AG08395 (cell line): ENCODE results near the gene FOLR2.
A peak's percentile ranks its signal among the peaks of the same experiment; 100 is the strongest.

ENCODE experiments used
- DNase-seq: peaks from one replicate; pipeline ENCODE4 v3.0.0; 2012; ENCODE audit warnings: mixed read lengths, low spot score

Gene FOLR2

DNA sequence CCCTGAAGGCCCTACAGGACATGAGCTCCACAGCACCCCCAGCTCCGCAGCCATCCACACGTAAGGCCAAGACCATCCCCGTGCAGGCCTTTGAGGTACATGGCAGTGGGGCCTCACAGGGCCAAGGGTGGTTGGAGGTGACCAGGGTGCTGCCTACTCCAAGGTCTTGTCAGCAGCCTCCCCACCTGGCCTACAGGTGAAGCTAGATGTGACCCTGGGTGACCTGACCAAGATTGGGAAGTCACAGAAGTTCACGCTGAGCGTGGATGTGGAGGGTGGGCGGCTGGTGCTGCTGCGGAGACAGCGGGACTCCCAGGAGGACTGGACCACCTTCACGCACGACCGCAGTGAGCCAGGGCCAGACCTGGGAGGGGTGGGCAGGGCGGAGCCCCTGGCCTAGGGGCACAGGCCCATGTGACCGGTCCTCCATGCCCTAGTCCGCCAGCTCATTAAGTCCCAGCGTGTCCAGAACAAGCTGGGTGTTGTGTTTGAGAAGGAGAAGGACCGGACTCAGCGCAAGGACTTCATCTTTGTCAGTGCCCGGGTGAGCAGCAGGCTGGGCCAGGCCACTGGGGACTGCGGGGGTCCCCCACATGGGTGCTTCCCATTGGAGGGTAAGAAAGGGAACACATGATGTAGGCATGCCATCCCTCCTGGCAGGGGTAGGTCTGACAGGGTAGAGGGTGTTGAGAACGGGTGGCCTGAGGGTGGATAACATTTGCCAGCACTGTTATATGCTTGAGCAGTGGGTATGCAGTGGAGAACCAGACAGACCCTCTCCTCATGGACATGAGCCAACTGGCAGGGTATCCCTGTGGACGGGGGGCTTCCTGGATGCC lies 13.6 kb downstream of the FOLR2 start:
- DNase-seq, result no peak

- no peak for DNase-seq
These were observed 14.3 kb downstream of the FOLR2 start for GRCh38 chr11:72230764-72231365.

DNA sequence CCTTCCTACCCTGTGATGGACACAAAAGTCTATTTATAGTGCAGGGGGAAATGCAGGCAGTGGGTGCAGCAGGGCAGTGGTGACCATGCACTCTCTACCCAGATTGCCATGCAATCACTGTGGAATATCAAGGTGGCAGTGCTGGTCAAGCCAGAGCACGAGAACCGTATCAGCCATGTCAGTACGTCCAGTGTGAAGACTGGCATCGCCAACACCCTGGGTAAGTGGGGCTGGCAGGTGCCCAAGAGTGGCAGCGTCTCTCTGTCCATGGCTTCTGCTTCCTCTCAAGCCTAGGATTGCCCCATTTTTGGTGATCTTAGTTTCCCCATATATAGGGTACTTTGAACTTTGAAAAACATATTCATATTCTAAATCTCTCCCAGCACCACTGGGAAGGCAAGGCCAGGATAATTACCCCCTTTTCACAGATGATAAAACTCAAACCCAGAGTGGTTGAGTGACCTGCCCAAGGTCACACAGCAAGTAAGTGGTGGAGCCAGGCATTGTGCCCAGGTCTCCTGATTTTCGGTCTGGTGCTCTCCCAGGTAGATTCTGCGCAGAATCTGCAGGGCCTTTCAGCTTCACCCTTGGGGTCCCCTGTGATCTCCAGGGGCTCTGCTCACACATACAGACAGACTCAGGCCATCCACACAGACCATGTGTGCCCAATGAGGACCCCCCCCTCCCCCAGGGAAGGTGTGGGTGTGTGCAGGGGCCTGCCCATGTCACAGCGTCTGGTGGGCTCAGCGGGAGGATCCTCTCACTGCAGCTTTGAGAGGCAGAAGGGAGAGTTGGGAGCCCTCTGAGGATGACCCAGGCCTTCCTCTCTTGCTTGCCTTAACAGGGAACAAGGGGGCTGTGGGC lies 15.0 kb downstream of the FOLR2 start:
- no peak for DNase-seq

DNA sequence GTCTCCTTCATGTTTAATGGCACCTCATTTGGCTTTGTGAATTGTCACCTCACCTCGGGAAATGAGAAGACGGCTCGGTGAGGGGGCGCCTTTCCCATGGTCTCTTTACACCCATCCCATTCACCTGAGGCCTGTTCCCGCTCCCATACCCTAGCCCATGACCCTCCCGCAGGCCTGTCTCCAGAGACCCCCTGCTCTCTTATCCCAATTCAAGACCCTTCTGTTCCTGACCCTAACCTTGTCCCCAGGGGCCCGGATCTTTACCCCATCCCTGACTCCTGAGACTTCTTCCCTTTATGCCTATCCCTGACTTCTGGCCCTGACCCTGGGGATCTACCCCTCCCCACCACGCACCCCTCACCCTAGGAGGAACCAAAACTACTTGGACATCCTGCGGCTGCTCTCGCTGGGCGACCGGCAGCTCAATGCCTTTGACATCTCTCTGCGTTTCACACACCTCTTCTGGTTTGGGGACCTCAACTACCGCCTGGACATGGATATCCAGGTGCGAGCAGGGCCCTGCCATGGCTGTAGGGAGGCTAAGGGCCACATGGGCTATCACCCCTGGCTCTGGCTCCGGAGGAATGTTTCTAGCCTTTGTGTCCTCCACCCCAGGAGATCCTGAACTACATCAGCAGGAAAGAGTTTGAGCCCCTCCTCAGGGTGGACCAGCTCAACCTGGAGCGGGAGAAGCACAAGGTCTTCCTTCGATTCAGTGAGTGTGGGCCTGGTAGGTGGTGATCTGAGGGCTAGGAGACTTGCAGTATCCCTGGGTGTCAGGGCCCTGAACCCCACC lies 15.9 kb downstream of the FOLR2 start:
- DNase-seq, result no peak

- DNase-seq, result no peak
These were observed 16.6 kb downstream of the FOLR2 start for GRCh38 chr11:72233056-72233772.

- DNase-seq, result no peak
These were observed 17.3 kb downstream of the FOLR2 start for GRCh38 chr11:72233773-72234513.

GRCh38 chr11:72234514-72234830 lies 17.9 kb downstream of the FOLR2 start:
- DNase-seq, result no peak

DNA sequence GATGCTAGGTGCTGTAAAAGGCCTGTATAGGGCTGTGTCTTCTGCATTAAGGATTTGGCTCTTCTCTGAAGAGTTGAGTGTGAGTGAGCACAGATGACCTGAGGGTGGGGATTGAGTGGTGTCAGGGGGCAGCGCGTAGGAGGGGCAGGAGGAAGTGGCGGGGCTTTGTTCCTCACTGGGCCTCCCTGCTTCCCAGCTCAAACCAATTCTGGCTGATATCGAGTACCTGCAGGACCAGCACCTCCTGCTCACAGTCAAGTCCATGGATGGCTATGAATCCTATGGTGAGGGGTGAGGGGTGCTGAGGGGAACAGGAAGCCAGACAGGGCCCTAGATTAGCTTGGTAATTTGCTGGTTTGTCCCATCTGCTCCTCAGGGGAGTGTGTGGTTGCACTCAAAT lies 18.3 kb downstream of the FOLR2 start:
- no peak for DNase-seq

- no peak for DNase-seq
These were observed 18.9 kb downstream of the FOLR2 start for GRCh38 chr11:72235351-72236057.

- DNase-seq, result no peak
These were observed 19.6 kb downstream of the FOLR2 start for GRCh38 chr11:72236083-72236697.

DNA sequence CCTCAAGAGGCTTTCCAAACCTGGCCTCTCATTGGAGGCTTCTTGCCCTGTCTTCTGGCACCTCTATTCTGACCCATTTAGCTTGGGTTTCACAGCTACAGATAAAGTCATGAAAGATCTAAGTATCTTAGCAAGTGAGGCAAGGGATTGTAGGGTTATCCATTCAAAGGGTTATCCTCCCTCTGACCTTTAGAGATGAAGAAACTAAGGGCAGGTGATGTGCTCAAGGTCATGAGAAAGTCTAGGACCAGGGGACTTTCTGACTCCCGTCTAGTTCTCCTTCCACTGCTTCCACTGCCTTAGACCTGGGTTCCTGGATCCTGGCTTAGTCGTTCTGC lies 20.1 kb downstream of the FOLR2 start:
- no peak for DNase-seq

DNA sequence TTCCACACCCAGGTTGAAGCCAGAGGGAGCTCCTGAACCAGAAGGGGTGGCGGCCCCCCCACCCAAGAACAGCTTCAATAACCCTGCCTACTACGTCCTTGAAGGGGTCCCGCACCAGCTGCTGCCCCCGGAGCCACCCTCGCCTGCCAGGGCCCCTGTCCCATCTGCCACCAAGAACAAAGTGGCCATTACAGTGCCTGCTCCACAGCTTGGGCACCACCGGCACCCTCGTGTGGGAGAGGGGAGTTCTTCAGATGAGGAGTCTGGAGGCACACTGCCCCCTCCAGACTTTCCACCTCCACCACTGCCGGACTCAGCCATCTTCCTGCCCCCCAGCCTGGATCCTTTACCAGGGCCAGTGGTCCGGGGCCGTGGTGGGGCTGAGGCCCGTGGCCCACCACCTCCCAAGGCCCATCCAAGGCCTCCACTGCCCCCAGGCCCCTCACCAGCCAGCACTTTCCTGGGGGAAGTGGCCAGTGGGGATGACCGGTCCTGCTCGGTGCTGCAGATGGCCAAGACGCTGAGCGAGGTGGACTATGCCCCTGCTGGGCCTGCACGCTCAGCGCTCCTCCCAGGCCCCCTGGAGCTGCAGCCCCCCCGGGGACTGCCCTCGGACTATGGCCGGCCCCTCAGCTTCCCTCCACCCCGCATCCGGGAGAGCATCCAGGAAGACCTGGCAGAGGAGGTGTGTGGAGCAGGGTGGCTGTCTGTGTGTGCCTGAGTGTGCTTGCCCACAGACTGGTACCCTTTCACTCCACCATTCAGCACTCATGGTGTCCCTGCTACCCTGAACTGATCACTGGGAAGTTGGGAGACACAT lies 20.7 kb downstream of the FOLR2 start:
- DNase-seq, result no peak

GRCh38 chr11:72238040-72238450 lies 21.5 kb downstream of the FOLR2 start:
- peak; percentile 78 for DNase-seq

DNA sequence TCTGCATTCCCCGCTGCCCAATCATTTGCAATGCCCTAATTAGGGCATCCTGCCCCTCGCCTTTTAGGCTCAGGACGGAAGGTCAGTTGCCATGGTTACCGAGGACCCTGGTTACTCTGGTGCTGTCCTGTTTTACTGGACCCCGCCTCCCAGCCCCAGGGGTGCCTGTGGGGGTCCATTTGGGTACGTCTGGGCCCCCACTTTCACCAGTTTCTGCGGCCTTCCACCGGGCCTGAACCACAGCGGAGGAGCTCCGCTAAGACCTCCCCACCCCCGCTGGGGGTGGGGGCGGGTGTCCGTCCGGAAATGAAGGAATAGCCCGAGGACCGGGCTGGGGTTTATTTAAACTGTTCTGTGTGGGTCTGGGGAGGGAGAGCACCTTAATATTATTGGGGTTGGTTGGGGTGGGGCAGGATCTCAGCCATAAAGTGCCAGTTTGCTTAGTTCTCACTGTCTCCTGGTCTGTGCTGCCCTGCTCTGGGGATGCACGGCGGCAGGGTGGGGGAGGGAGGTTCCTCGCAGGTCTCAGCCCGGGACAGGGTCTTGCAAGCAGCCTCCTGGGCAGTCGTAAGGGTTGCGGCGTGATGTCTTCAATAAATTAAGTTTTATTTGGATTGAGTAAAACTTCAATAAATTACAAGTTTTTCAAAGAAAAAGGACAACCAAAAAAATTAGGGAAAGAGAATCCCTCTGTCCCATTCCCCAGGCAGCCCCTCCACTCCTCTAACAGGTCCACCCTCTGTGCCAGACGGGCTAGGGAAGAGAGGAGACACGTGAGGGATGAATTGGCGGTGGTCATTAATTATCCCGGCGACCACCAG lies 22.1 kb downstream of the FOLR2 start:
- no peak for DNase-seq

GRCh38 chr11:72239313-72239848 lies 22.8 kb downstream of the FOLR2 start:
- peak; percentile 75 for DNase-seq

DNA sequence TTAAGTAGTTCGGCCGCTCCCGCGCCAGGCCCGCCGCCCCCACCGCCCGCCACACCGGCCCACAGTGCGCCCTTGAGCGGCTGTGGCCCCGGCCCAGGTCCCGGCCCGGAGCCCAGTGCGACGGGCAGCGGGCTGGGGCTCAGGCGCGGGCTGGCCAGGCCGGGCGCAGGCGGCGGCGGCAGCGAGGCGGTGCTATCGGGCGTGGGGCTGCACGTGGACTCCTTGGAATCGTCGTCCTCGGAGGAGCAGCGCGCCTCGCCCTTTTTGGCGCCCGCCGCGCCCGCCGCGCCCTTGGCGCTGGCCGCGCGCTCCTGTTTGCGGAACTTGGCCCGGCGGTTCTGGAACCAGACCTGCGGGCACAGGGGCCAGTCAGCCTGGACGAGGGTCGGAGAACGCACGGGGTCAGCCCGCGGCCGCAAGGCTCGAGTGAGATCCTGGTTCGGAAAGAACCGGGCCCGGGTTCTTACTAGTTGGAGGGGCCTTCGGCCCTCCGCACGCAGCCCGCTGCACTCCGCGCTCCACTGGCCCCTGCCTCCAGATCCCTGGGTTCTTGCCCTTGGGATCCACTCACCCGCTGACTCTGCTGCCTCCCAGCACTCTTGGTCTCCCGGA lies 23.4 kb downstream of the FOLR2 start:
- peak; percentile 52 for DNase-seq
